HG02763 (cell line): Measurements from ENCODE around the gene ZNF607.

Experiments
- ATAC-seq: cut with Tn5 transposase; IDR thresholded peaks from one replicate; pipeline ENCODE4 v1.9.1; 2021; ENCODE audit warnings: mild to moderate bottlenecking, moderate library complexity; ENCODE audit not compliant: unreplicated experiment

The ZNF607 gene

GRCh38 chr19:37654629-37655300 is 64.8 kb downstream of the ZNF607 start:
- peak; percentile 42 for ATAC-seq

GRCh38 chr19:37654118-37654517 is 65.4 kb downstream of the ZNF607 start:
- ATAC-seq, result no peak
